HG02970 (cell line): ENCODE measurements around the gene ZNF664.

Experiments used
- ATAC-seq: cut with Tn5 transposase; IDR thresholded peaks from one replicate; pipeline ENCODE4 v1.9.1; 2021; ENCODE audit warnings: mild to moderate bottlenecking, moderate library complexity, moderate number of reproducible peaks; ENCODE audit not compliant: unreplicated experiment, low FRiP score

Gene ZNF664

GRCh38 chr12:124027753-124028554 lies 54.9 kb downstream of the ZNF664 start:
- no peak for ATAC-seq

GRCh38 chr12:124028555-124028925 lies 55.5 kb downstream of the ZNF664 start:
- no peak for ATAC-seq

- no peak for ATAC-seq
Observed at GRCh38 chr12:124030008-124030407, 57.0 kb downstream of the ZNF664 start.

GRCh38 chr12:124030510-124030909 lies 57.5 kb downstream of the ZNF664 start:
- no peak for ATAC-seq

GRCh38 chr12:124031058-124031457 lies 58.0 kb downstream of the ZNF664 start:
- ATAC-seq, result no peak

- ATAC-seq, result no peak
Observed at GRCh38 chr12:124032265-124032886, 59.4 kb downstream of the ZNF664 start.

GRCh38 chr12:124033859-124034258 lies 60.8 kb downstream of the ZNF664 start:
- no peak for ATAC-seq

- no peak for ATAC-seq
Observed at GRCh38 chr12:124034297-124034696, 61.3 kb downstream of the ZNF664 start.

GRCh38 chr12:124035163-124035562 lies 62.1 kb downstream of the ZNF664 start:
- no peak for ATAC-seq

GRCh38 chr12:124036171-124036598 lies 63.2 kb downstream of the ZNF664 start:
- ATAC-seq, result no peak

GRCh38 chr12:124036657-124037109 lies 63.7 kb downstream of the ZNF664 start:
- ATAC-seq, result no peak

GRCh38 chr12:124037331-124037730 lies 64.3 kb downstream of the ZNF664 start:
- ATAC-seq, result no peak

GRCh38 chr12:124039276-124039675 lies 66.3 kb downstream of the ZNF664 start:
- no peak for ATAC-seq

GRCh38 chr12:124040291-124040690 lies 67.3 kb downstream of the ZNF664 start:
- ATAC-seq, result no peak

GRCh38 chr12:124040737-124041136 lies 67.7 kb downstream of the ZNF664 start:
- no peak for ATAC-seq

GRCh38 chr12:124041907-124042306 lies 68.9 kb downstream of the ZNF664 start:
- ATAC-seq, result no peak

GRCh38 chr12:124044021-124044420 lies 71.0 kb downstream of the ZNF664 start:
- ATAC-seq, result no peak

GRCh38 chr12:124044809-124045321 lies 71.8 kb downstream of the ZNF664 start:
- no peak for ATAC-seq

- ATAC-seq, result no peak
Observed at GRCh38 chr12:124045671-124046455, 72.8 kb downstream of the ZNF664 start.

GRCh38 chr12:124046456-124046740 lies 73.4 kb downstream of the ZNF664 start:
- ATAC-seq, result no peak

GRCh38 chr12:124047045-124047566 lies 74.1 kb downstream of the ZNF664 start:
- no peak for ATAC-seq
